GM18907 (cell line): ENCODE data around the gene SLC25A10.

ENCODE experiments used
- ATAC-seq: cut with Tn5 transposase; IDR thresholded peaks from one replicate; pipeline ENCODE4 v1.9.1; 2021; ENCODE audit warnings: mild to moderate bottlenecking, moderate library complexity; ENCODE audit not compliant: unreplicated experiment

SLC25A10 gene

DNA sequence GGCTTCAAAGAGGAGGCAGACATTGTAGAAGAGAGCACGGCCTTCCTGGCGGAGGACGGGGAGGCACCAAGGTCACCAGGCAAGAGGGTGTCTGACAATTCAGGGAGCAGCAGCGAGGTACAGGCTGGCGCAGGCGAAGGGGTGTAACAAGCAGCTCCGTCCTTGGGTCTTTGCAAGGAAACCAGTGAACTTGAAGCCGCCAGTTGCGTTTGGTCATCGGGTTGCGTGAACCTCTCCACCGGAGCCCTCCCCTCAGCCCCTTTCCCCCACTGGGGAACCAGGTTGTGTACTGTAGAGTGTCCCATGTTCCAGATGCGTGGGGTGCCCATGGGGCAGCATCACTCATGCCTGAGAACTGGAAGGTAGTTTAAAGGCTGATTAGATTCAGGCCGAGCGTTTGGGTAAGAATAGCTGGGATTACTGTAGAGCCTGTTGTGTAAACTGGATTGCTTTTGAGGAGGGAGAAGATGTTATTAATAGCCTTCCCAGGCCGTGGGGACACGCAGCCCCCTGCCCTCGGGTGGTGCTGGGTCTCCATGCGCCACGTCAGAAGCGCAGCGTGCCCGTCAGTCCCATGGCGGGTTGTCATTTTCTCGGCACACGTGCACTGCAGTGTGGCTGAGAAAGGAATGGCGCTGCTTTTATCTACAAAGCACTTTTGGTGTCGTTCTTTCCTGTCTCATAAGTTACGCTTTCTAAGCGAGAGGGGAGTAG lies 6.4 kb upstream of the SLC25A10 start:
- ATAC-seq, result no peak

DNA sequence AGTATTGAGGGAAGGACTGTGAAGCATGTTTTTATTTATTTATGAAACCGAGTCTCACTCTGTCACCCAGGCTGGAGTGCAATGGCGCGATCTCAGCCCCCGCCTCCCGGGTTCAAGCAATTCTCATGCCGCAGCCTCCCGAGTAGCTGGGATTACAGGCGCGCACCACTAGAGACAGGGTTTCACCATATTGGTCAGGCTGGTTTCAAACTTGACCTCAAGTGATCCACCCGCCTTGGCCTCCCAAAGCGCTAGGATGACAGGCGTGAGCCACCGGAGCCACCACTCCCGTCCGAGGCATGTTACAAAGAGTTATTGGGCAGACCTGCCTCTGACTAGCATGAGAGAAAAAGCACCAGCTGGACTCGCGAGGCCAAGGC lies 5.9 kb upstream of the SLC25A10 start:
- ATAC-seq, result no peak

DNA sequence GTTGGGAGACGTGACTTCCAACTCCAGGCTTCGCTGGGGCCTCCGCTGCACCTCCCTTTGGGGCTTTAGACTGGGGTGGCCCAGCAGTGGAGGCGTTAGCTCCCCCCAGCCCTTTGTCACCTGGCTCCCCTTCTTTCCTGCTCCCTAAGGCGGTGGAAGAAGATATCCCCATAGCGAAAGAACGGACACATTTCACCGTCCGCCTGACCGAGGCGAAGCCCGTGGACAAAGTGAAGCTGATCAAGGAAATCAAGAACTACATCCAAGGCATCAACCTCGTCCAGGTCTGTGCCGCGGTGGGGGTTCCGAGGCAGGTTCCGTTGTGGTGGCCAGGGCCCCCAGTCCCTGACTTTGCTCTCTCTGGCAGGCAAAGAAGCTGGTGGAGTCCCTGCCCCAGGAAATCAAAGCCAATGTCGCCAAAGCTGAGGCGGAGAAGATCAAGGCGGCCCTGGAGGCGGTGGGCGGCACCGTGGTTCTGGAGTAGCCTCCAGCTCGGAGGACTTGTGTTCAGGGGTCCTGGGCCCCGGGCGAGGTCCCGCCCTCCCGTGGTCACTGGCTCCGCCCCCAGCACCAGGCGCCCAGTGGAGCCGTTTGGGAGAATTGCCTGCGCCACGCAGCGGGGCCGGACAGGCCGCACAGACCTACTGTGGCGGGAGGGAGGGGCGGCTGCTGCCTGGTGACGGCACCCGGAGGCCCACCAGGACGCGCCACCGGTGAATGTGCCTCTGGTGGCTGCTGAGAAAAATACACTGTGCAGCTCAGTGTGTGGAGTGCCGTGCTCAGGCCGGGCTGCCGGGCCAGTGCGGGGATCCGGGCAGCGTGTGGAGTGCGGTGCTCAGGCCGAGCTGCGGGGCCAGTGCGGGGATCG lies 5.1 kb upstream of the SLC25A10 start:
- no peak for ATAC-seq

DNA sequence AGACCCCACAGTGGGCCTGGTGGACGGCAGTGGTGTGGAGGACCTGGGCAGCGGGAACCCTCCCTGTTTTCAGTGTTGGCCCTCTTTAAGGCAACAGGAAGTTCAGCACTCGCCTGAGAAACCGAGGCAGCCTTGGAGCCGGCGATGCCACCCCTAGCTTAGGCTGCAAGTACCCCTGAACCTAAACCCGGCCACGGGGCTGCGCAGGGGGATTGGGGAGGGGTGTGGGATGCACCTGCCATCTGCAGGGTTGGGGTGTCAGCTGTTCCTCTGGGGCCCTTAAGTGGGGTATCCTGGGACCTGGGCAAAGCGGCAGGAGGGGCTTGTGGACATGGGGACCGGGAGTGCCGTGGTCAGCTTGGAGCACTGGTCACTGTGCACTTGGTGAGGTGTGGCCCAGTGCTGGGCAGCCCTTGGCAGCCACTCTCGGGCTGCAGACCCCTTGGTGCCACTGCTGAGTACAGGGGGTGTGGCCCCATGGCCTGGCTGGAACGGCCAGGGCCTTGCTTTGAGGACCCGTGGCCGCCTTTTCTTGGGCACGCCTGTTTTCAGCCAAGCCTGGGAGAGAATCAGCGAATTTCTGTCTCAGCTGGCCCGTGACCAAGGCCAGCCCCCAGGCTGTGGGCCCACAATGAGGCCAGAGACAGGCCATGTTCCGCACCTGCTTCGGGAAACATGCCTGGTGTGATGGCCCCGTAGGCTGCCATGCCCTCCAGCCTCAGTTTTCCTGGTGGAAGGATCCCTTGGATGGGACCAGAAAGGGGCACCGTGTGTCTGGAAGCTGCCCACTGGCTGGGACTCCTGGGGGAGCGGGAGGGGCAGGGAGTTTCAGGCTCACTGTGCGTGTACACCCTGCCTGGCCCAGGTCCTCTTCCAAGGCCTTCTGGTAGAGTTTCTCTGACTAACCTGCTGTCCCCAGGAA lies 4.1 kb upstream of the SLC25A10 start:
- ATAC-seq, result no peak

DNA sequence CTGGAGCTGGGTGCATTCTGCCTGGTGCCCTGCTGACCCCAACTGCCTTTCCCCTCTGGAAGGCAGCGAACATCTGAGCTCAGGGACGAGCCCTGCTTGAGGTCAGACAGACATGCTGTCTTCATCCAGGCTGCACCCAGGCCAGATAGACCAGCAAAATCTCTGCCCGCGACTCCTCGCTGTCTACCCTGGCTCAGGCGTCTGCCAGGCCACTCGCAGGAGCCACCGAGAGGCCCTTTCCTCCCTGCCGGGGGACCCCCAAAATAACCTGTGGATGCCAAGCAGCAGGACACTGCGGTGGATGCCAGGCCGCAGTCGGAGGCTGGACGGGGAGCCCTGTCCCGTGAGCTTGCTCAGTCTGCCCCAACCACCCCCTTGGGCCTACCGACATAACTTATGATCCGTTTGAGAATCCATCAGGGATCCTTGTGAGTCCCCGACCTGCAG lies 3.3 kb upstream of the SLC25A10 start:
- ATAC-seq, result no peak

DNA sequence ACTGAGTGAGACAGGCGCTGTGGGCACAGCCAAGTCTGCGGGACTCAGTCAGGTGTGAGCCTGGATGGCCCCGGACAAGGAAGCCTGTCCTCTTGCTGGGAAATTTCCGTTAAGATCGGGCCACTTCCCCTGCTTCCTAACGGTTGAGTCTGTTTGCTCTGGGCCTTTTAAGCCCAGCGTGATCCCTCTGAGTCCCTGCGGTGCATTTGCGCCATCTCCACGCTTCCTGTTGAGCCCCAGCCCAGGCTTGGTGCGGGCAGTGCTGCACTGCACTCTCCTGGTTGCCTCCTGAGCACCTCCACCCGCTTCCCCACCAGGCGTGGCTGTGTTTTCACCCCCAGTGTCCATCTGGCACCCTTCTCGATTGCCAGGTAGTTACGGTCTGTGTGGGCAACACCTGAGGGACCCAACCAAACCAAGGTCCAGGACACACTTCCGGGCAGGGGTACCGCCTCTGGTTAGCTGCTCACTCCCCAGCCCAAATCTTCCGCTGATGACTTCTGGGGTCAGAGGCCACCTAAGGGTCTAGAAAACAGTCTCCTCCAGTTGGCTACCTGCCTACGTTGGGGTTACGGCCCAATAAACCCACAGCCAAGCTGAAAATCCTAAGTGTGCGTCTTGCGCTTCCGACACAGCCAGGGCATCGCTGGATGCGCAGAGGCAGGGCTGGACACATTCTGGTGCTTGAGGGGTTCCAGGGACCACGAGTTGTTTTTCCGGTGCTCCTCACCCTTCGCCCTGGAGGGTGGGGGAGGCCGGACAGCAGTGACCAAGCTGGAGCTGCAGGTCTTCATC lies 1.4 kb upstream of the SLC25A10 start:
- ATAC-seq, result no peak

DNA sequence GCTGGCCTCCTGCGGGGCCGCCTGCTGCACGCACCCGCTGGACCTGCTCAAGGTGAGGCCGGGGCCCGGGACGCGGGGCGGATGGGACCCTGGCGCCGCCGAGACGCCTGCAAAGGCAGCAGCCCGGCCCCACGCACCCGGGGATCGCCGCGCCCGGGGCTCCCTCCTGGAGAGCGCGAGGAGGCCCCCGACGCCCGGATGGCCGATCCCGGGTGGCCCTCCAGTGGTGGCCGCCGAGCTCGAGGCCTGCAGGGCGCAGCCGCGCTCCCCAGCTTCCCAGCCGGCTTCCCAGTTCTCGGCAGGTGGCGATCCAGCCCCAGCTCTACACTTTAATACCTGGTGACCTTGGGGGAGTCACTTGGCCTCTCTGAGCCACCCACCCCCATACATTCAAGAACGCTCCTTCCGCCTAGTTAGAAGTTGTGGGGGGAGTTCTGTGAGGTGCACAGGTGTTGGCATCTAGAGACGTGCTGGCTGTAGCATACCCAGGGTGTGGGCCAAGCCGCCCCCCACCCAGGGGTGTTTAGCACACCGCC lies 452 bp downstream of the SLC25A10 start:
- peak; percentile 6 for ATAC-seq

DNA sequence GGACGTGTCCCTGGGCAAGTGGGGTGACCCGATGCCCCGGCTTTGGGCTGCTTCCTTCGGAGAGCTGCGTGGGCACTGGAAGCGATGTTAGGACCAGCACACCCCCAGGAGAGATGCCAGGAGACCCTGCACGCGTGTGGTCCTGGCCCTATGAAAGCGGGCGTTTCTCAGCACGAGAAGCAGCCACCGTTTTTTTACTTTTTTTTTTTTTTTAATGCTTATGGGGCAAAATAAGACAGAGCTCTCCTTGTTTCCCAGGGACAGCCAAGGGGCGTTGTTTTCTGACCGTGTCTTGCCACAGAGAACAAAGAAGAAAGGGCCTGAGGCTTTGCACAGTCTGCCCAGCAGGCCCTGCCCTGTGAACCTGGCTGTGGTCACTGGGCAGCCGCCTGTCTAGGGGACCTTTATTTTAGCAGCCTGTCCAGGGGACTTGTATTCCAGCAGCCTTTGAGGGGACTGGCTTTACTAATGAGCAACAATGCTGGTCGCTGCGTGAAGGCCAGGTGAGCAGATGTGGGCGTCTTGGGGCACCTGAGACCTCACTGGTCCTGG lies 996 bp downstream of the SLC25A10 start:
- no peak for ATAC-seq

DNA sequence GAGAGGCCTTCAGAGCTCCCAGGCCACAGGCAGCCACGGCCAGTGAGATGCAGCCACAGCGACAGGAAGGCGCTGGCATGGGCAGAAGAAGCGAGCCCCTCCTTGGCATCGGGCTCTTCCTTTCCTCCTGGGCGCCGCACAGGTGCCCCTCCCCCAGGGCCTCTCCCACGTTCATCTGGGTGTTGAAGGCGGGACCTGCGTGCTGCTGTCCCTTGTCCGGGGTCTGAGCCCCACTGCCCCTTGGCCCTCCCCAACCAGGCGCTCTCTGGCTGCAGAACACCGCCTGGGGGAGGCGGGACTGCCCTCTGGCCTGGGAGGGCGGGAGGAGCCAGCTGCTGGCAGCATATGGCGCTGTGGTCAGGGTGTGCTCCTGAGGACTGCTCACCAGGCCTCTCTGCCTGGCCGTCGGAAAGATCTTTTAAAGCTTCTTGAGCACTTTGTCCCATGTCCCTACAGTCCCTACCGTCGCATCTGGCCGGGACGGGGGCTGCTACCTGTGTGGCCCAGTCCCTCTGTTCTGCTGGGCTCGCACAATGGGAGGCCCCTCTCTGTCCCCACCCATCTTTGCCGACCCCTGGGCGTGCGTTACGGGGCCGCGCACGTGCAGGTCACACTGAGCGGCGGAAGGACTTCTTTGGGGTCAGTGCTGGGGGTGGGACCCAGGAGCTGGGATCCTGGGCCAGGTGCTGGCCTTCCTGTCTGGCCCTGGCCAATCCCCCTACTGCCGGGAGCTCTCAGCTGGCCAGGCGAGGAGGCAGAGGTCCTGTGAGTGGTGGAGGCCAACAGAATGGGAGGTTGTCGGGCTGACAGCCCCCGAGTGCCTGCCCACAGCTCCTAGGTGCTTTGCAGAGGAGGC lies 1.7 kb downstream of the SLC25A10 start:
- no peak for ATAC-seq

DNA sequence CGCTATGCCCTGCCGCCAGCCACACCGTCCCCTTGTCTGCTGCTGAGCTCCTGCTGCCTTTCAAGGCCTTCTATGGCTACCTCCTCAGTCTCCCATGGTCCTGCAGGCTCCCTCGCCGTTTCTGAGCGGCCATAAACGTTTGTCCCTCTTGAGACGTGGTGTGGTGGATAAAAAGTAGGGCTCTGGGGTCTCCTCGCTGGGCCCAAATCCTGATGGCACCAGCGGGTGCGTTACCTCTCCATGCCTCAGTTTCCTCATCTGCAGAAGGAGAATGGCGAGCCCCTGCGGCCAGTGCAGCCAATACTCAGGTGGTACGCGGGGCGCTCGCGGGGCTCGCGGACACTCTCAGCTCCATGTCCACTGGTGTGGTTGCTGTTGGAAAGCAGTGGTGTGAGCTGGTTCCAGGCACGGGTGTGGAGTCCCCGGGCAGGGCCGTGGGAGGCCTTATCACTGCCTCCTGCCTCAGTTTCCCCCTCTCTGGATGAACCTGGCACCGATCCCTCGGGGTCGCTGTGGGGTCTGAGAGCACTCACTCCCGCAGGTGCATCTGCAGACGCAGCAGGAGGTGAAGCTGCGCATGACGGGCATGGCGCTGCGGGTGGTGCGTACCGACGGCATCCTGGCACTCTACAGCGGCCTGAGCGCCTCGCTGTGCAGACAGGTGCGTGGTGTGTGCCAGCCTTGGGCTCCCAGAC lies 2.5 kb downstream of the SLC25A10 start:
- no peak for ATAC-seq

DNA sequence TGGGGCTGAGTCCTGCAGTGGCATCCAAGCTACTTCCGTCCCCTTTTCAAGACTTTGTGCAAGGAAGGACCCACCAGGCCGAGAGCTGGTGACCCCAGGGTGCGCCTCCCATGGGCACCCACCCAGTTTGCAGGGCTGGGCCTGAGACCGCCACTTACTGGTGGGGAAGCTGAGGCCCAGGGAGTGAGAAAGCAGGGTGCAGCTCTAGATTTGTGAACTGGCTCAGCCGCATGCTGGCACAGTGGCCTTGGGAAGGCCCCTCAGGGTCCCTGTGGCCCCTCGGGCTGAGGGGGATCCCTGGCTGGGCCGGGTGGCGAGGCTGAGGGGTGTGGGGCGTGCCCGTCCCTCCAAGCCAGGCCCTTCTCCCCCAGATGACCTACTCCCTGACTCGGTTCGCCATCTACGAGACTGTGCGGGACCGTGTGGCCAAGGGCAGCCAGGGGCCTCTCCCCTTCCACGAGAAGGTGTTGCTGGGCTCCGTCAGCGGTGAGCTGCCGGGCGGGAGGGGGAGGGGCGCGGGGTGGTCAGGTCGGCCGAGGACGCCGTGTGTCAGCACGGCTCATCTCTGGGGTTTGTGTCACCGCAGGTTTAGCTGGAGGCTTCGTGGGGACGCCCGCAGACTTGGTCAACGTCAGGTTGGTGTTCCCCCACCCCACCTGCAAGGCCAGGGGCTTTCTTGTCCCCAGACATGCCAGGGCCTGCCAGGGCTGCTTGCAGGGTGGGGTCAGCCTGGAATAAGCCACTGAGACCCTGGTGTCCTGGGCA lies 3.2 kb downstream of the SLC25A10 start:
- ATAC-seq, result no peak

DNA sequence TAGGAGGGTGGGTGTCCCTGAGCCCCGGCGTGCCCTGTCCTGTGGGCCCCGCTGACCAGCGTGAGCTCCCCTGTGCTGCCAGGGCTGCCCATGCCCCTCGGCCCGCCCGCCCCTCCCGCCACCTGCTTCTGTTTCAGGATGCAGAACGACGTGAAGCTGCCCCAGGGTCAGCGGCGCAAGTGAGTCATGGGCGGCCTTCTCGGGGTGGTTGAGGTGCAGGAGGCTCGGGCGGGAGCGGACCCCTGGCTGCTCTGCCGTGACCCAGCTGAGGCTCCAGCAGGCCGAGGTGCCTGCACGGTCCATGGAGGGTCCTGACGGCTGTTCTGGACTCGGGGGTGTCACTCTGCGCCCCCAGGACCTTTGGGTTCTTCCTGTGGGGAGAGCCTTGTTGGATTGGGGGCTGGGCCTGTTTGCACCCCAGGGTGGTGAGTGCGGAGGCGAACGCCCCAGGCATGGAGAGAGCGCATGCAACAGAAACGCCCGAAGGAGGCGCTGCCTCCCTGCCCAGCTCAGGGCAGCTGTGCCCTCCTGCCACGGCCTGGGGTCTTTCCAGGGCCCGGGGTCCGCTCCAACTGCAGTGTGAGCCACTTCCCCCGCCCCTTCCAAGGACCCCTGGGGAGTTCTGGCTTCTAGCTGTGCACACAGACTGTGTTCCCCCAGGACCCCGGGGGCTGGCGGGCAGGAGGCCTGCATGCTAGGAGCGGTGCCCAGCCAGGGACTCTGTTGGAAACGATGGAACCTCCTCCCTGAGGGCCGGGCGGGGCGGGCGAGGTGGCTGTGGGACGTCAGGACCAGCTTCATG lies 4.0 kb downstream of the SLC25A10 start:
- ATAC-seq, result no peak

DNA sequence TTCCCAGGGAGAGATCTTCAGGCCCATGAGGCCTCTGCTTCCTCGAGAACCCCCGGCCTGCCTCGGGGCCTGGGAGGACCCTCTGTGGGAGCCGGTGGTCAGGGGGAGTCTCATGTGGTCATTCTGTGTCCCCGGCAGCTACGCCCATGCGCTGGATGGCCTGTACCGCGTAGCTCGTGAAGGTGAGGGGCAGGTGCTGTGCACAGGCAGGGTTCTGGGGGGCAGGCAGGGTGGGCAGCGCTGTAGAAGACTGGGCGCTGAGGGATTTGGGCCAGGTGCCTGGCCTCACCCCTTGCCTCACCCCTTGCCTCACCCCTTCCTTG lies 4.6 kb downstream of the SLC25A10 start:
- no peak for ATAC-seq

DNA sequence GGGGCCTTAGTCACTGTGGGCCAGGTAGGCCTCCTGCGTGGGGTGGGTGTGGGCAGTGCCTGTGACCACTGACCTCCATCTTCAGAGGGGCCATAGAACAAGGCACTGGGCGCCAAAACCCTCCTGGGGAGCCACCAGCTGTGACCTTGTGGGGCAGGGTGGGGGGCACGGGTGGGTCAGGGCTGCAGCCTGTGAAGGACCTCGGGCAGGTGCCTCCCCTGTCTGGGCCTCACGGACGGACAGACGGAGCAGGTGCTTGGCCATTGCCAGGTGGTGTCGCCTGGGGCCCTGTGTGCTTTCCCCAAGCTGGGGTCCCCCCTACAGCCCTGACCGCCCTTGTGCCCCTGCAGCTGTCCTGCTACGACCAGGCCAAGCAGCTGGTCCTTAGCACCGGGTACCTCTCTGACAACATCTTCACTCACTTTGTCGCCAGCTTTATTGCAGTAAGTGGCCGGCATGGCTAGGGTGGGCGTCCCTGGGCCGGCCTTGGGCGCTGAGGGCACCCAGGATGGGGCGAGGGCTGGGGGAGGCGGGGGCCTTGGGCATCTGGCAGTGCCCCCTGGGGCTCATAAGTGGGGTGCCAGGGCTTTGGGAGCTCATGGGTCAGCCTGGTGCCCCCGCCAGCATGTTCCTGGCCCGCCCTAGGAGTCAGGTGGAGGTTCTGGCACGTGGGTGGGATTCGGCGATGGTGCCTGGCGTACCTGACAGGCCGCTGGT lies 5.1 kb downstream of the SLC25A10 start:
- no peak for ATAC-seq

DNA sequence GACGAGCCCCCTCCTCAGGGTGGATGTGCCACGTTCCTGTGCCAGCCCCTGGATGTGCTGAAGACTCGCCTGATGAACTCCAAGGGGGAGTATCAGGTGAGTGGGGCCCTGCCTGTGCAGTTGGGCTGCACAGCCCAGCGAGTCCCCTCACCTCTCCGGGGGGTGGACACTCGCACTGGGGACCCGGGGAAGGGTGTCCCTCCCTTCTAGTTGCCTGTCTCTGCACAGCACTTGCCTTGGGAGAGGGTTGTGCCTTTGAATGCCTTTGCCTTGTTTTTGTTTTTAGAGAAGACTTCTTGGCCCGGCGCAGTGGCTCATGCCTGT lies 5.6 kb downstream of the SLC25A10 start:
- no peak for ATAC-seq
